Fibroblast of lung (primary cell): Measurements from ENCODE around the gene RHOD. TPM values are rescaled to one million over a fixed set of nuclear protein-coding genes. Genes with fewer than 3 reads are reported as not detected.
A peak's percentile ranks its signal among the peaks of the same experiment; 100 is the strongest.

Experiments
- DNase-seq, 2 donors: peaks; one replicate each; pipeline versions ENCODE4 v3.0.0 to v3.0.0-alpha.2; 2010; ENCODE audit warnings: low read depth in 2 of 2
- H2AFZ ChIP-seq: 2 replicates; pipeline ENCODE4 v1.5.1; 2012; ENCODE audit warnings: low read length, control low read depth, inconsistent platforms
- H3K27ac ChIP-seq: 2 replicates; pipeline ENCODE4 v1.5.1; 2011; ENCODE audit warnings: low read length, control low read depth; ENCODE audit not compliant: insufficient read depth
- H3K27me3 ChIP-seq: 2 replicates; pipeline ENCODE4 v1.5.1; 2011; ENCODE audit warnings: mild to moderate bottlenecking, low read length; ENCODE audit not compliant: control insufficient read depth, insufficient read depth
- H3K36me3 ChIP-seq: 2 replicates; pipeline ENCODE4 v1.5.1; 2011; ENCODE audit warnings: low read length; ENCODE audit not compliant: control insufficient read depth, insufficient read depth
- H3K4me1 ChIP-seq: 2 replicates; pipeline ENCODE4 v1.5.1; 2011; ENCODE audit warnings: low read length; ENCODE audit not compliant: control insufficient read depth, insufficient read depth; ENCODE audit errors: extremely low read depth
- H3K4me2 ChIP-seq: 2 replicates; pipeline ENCODE4 v1.5.1; 2011; ENCODE audit warnings: low read length, control low read depth; ENCODE audit not compliant: insufficient read depth; ENCODE audit errors: extremely low read depth
- H3K4me3 ChIP-seq, 4 experiments: fragments of 200-600 bp in 1 of 4; sonication (generic) in 1 of 4; replicated peaks in 1 of 4; 2 replicates each; pipeline ENCODE4 v1.5.1; 2011 to 2016; ENCODE audit warnings: low read length in 4 of 4, low read depth in 3 of 4, mild to moderate bottlenecking in 3 of 4, control low read depth in 2 of 4, inconsistent platforms in 1 of 4, mixed read lengths in 1 of 4; ENCODE audit not compliant: insufficient read depth in 1 of 4; ENCODE audit errors: control extremely low read depth in 1 of 4
- H3K79me2 ChIP-seq: 2 replicates; pipeline ENCODE4 v1.5.1; 2012; ENCODE audit warnings: mild to moderate bottlenecking, low read length, inconsistent platforms; ENCODE audit not compliant: control insufficient read depth, insufficient read depth
- H3K9ac ChIP-seq: 2 replicates; pipeline ENCODE4 v1.5.1; 2011; ENCODE audit warnings: mild to moderate bottlenecking, low read length, control low read depth; ENCODE audit not compliant: insufficient read depth
- H3K9me3 ChIP-seq: 2 replicates; pipeline ENCODE4 v1.5.1; 2012; ENCODE audit warnings: low read depth, low read length; ENCODE audit not compliant: control insufficient read depth, insufficient read depth
- H4K20me1 ChIP-seq: 2 replicates; pipeline ENCODE4 v1.5.1; 2011; ENCODE audit warnings: low read length; ENCODE audit not compliant: control insufficient read depth, insufficient read depth; ENCODE audit errors: extremely low read depth
- CTCF ChIP-seq, 2 donors: IDR thresholded peaks in 1 of 2; conservative IDR thresholded peaks in 1 of 2; 1 replicate in 1 of 2; 2 replicates in 1 of 2; pipeline ENCODE4 v1.5.1; 2011 to 2012; ENCODE audit warnings: low read length in 2 of 2, control low read depth in 1 of 2, inconsistent platforms in 1 of 2, low read depth in 1 of 2, mild to moderate bottlenecking in 1 of 2
- EZH2 ChIP-seq: IDR thresholded peaks from 2 replicates; pipeline ENCODE4 v1.5.1; 2012; ENCODE audit warnings: low read length, control low read depth, mild to moderate bottlenecking; ENCODE audit errors: missing control alignments
- polyA plus RNA-seq, 2 donors: library from polyadenylated mRNA; depleted of rRNA in 1 of 2; stranded (reverse) in 1 of 2; unstranded in 1 of 2; fragments of >200 nt; gene quantifications; 2 replicates each; pipeline ENCODE4 v1.2.1, GENCODE V29; 2011 to 2012; ENCODE audit warnings: missing spikeins in 1 of 2
- total RNA-seq: library from RNA; depleted of rRNA; stranded (reverse); fragments of >200 nt; gene quantifications from 2 replicates; pipeline ENCODE4 v1.2.1, GENCODE V29; 2014

The RHOD gene
- total and polyA plus RNA-seq, 2 donors (not counting 1 experiment from before 2014, with no cell fraction given) = 4.7 to 12.9 TPM

DNA sequence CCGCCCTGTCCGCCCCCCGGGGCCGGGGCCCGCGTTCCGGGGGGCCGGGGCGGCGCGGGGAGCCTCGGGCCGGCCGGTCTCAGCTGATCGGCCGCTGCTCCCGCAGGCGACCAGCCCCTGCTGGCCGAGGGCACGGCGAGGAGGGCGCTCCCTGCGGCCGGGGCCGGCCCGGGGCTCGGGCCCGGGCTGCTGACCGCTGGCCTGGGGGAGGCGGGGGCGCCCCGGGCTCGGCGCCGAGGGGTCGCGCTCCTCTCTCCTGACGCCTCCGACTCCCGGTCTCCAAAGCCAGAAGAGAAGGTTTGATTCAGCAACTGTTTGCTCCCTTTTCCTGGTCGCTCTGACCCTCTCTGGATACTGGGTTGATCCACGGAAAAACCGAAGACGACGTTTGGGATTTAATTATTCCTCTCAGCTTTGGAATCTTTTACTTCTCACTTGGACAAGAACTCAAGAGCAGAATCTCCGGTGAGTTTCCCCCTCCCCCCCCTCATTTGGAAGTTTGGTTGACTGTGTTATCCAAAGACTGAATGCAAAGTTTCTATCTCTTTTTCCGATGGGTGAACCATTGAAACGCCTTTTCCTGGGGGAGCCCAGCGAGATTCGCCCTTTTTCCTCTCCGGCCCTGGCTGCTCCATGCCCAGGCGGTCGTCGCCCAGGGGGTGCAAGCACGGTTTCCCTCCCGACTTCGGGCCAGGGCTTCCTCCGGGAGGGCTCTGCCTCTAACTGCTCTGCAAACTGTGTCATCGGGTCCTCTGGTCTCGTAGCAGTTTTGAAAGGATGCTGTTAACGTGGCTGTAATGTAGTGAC lies 63.1 kb downstream of the RHOD start:
- Histone ChIP-seq H3K79me2 (peaks cover 56% of the 10 kb centered on the region), H3K4me1 (peaks cover 5% of the 10 kb centered on the region), H2AFZ (no peak overlapping the region), H3K9ac (peak overlapping the region; percentile 94), H3K9me3 (no peaks in the 10 kb centered on the region), H3K4me3 (peak overlapping the region; percentile 81 to 99 (median 96)), H4K20me1 (no peaks in the 10 kb centered on the region), H3K4me2 (peak overlapping the region; percentile 62), H3K36me3 (no peaks in the 10 kb centered on the region), H3K27ac (peak overlapping the region; percentile 87), H3K27me3 (no peaks in the 10 kb centered on the region)
- no peak for DNase-seq
- TF ChIP-seq EZH2 (no peak), CTCF (conservative IDR thresholded peaks at IDR 0.05 in 1 of 2, IDR thresholded peaks at IDR 0.05 in 1 of 2; ENCODE audit: low read depth in 1 of 2, low read length in 2 of 2) (no peak)

DNA sequence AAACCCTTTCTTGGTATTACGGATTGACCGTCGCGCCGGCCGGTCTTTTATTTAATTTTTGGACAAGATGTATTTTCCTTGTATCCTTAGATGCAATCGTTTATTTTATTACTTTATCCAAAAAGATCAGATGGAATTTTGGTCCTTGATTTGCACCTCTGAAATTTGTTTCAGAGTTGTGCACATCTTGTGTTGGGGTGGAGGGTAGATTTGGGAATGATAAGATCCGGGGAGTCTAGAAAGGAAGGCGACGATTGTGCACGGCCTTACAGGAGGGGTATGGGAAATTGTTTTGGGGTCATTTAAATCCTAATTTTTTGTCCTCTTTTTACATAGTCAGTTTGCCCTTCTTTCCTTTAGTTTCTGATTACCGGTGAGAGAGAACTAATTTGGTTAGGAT lies 63.8 kb downstream of the RHOD start:
- H3K27ac ChIP-seq = peak overlapping the region; percentile 70
- DNase-seq = no peak
- no peaks in the 10 kb centered on the region for H4K20me1 ChIP-seq
- no peaks in the 10 kb centered on the region for H3K9me3 ChIP-seq
- peak overlapping the region; percentile 80 to 99 (median 96) for H3K4me3 ChIP-seq
- H3K79me2 ChIP-seq = peaks cover 62% of the 10 kb centered on the region
- no peaks in the 10 kb centered on the region for H3K27me3 ChIP-seq
- no peak for TF ChIP-seq EZH2
- no peak for TF ChIP-seq CTCF (conservative IDR thresholded peaks at IDR 0.05 in 1 of 2, IDR thresholded peaks at IDR 0.05 in 1 of 2; ENCODE audit: low read depth in 1 of 2, low read length in 2 of 2)
- peak overlapping the region; percentile 94 for H3K9ac ChIP-seq
- H2AFZ ChIP-seq = no peak overlapping the region
- H3K36me3 ChIP-seq = no peaks in the 10 kb centered on the region
- H3K4me2 ChIP-seq = peak overlapping the region; percentile 79
- peaks cover 5% of the 10 kb centered on the region for H3K4me1 ChIP-seq

GRCh38 chr11:67120881-67121710 lies 64.4 kb downstream of the RHOD start:
- Histone ChIP-seq H3K9ac (peak overlapping the region; percentile 57), H4K20me1 (no peaks in the 10 kb centered on the region), H3K36me3 (no peaks in the 10 kb centered on the region), H3K27ac (peak overlapping the region; percentile 70), H3K4me2 (peak overlapping the region; percentile 79), H2AFZ (no peak overlapping the region), H3K9me3 (no peaks in the 10 kb centered on the region), H3K79me2 (peaks cover 67% of the 10 kb centered on the region), H3K4me3 (peak overlapping the region; percentile 80 to 99 (median 96)), H3K4me1 (peaks cover 5% of the 10 kb centered on the region), H3K27me3 (no peaks in the 10 kb centered on the region)
- TF ChIP-seq EZH2 (no peak), CTCF (conservative IDR thresholded peaks at IDR 0.05 in 1 of 2, IDR thresholded peaks at IDR 0.05 in 1 of 2; ENCODE audit: low read depth in 1 of 2, low read length in 2 of 2) (no peak)
- peak; percentile 36 to 58 for DNase-seq
